Ishikawa (cell line): Measurements from ENCODE around the gene LRRC70.

Source experiments
- CEBPB ChIP-seq: IDR thresholded peaks from 2 replicates; pipeline ENCODE4 v1.6.1; 2012
- EGR1 ChIP-seq: IDR thresholded peaks from 2 replicates; pipeline ENCODE4 v1.6.1; 2012
- EP300 ChIP-seq: IDR thresholded peaks from 2 replicates; pipeline ENCODE4 v1.6.1; 2012; ENCODE audit warnings: borderline replicate concordance
- FOXM1 ChIP-seq: IDR thresholded peaks from 2 replicates; pipeline ENCODE4 v1.6.1; 2012; ENCODE audit warnings: low read depth, borderline replicate concordance
- MAX ChIP-seq: IDR thresholded peaks from 2 replicates; pipeline ENCODE4 v1.6.1; 2012
- NFIC ChIP-seq: IDR thresholded peaks from 2 replicates; pipeline ENCODE4 v1.6.1; 2012
- RAD21 ChIP-seq: IDR thresholded peaks from 2 replicates; pipeline ENCODE4 v1.6.1; 2012; ENCODE audit warnings: low read depth
- TAF1 ChIP-seq: IDR thresholded peaks from 2 replicates; pipeline ENCODE4 v1.6.1; 2012; ENCODE audit warnings: low read depth, mild to moderate bottlenecking
- TCF12 ChIP-seq: IDR thresholded peaks from 2 replicates; pipeline ENCODE4 v1.6.1; 2012; ENCODE audit warnings: low read depth
- YY1 ChIP-seq: IDR thresholded peaks from 2 replicates; pipeline ENCODE4 v1.6.1; 2012; ENCODE audit warnings: low read depth
- ZBTB7A ChIP-seq: IDR thresholded peaks from 2 replicates; pipeline ENCODE4 v1.6.1; 2012; ENCODE audit warnings: low read depth
- TF ChIP-seq, protein P1 (sequence below): IDR thresholded peaks from 2 replicates; pipeline ENCODE4 v1.6.1; 2012
- TF ChIP-seq, protein P2 (sequence below): IDR thresholded peaks from 2 replicates; pipeline ENCODE4 v1.6.1; 2012; ENCODE audit warnings: low read depth, mild to moderate bottlenecking

DNA sequence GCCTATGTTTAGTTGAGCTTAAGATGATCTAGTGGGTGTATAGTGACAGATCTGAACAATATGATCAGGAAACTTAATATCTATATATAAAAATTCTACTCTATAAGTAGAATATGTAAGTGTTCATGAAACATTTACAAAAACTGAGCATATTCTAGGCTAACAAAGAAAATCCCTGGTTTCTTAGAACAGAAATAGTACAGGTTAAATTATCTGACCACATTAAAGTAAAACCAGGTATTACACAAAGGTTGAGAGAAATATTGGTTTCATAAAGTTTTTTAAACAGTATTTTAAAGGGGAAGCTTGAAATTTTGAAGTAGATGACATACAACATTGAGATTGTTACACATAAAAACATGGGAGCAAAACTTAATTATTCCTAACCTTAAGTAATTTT, 39.3 kb downstream of the LRRC70 start:
- no peak for TF ChIP-seq CEBPB
- no peak for TF ChIP-seq MAX
- TF ChIP-seq RAD21 = no peak
- no peak for TF ChIP-seq EP300
- TF ChIP-seq YY1 = no peak
- no peak for TF ChIP-seq NFIC
- TF ChIP-seq, protein P1, sequence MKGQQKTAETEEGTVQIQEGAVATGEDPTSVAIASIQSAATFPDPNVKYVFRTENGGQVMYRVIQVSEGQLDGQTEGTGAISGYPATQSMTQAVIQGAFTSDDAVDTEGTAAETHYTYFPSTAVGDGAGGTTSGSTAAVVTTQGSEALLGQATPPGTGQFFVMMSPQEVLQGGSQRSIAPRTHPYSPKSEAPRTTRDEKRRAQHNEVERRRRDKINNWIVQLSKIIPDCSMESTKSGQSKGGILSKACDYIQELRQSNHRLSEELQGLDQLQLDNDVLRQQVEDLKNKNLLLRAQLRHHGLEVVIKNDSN = no peak
- no peak for TF ChIP-seq TAF1
- no peak for TF ChIP-seq ZBTB7A
- TF ChIP-seq FOXM1 = no peak
- TF ChIP-seq, protein P2, sequence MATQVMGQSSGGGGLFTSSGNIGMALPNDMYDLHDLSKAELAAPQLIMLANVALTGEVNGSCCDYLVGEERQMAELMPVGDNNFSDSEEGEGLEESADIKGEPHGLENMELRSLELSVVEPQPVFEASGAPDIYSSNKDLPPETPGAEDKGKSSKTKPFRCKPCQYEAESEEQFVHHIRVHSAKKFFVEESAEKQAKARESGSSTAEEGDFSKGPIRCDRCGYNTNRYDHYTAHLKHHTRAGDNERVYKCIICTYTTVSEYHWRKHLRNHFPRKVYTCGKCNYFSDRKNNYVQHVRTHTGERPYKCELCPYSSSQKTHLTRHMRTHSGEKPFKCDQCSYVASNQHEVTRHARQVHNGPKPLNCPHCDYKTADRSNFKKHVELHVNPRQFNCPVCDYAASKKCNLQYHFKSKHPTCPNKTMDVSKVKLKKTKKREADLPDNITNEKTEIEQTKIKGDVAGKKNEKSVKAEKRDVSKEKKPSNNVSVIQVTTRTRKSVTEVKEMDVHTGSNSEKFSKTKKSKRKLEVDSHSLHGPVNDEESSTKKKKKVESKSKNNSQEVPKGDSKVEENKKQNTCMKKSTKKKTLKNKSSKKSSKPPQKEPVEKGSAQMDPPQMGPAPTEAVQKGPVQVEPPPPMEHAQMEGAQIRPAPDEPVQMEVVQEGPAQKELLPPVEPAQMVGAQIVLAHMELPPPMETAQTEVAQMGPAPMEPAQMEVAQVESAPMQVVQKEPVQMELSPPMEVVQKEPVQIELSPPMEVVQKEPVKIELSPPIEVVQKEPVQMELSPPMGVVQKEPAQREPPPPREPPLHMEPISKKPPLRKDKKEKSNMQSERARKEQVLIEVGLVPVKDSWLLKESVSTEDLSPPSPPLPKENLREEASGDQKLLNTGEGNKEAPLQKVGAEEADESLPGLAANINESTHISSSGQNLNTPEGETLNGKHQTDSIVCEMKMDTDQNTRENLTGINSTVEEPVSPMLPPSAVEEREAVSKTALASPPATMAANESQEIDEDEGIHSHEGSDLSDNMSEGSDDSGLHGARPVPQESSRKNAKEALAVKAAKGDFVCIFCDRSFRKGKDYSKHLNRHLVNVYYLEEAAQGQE = no peak
- no peak for TF ChIP-seq EGR1
- TF ChIP-seq TCF12 = no peak
